ENCODE measurements around the gene WIPI1. TPM values are rescaled to one million over a fixed set of nuclear protein-coding genes. Genes with fewer than 3 reads are reported as not detected.

The WIPI1 gene
- polyA plus RNA-seq, 1 donor (not counting 4 experiments of a cell fraction or from before 2014, with no cell fraction given): 49.4 TPM

DNA sequence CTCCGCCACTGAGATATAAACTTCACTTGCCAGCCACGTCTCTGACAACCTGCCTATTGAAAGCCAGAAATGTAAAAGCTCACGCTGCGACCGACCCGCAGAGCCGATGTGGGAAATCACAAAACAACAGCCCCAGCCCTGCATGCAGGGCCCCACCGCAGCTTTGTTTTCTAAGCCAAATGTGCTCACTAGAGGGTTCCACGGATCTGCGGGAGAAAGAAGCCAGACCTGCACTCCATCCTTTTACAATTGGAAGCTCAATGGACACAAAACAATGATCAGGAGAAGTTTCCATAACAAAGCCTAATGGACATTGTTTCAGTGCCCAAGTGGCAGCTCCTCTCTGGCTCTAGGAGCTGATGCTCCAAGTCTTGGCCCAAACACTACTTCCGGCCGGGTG lies 33.1 kb downstream of the WIPI1 start:
- no peaks in the 10 kb centered on the region for H3K4me1 ChIP-seq (ENCODE audit: control insufficient read depth, extremely low read depth, insufficient read depth, low read length)
- no peaks in the 10 kb centered on the region for H4K20me1 ChIP-seq (ENCODE audit: control insufficient read depth, extremely low read depth, insufficient read depth, low read length)
- no peaks in the 10 kb centered on the region for H3K79me2 ChIP-seq (ENCODE audit: control insufficient read depth, insufficient read depth, low read length)
- no peaks in the 10 kb centered on the region for H3K27me3 ChIP-seq (ENCODE audit: control insufficient read depth, extremely low read depth, insufficient read depth, low read length)
- H3K9me3 ChIP-seq (ENCODE audit: control insufficient read depth, low read depth, low read length): no peaks in the 10 kb centered on the region
- no peak overlapping the region for H3K9ac ChIP-seq (ENCODE audit: control insufficient read depth, extremely low read depth, insufficient read depth, low read length)
- H2AFZ ChIP-seq (ENCODE audit: control insufficient read depth, low read length): no peak overlapping the region
- no peak overlapping the region for H3K27ac ChIP-seq (ENCODE audit: control insufficient read depth, insufficient read depth, low read length)
- no peak for DNase-seq (ENCODE audit: low read depth, low spot score)
- no peak overlapping the region for H3K4me2 ChIP-seq (ENCODE audit: control insufficient read depth, extremely low read depth, insufficient read depth, low read depth, low read length)
- H3K4me3 ChIP-seq (ENCODE audit: control insufficient read depth in 2 of 3, extremely low read depth in 1 of 3, insufficient read depth in 2 of 3, low read depth in 1 of 3, low read length in 3 of 3): no peak overlapping the region
- dilution Hi-C loops (cut with MboI; ENCODE audit: extremely low pct_ligation_motif_present, low sequenced_read_pairs): no loop called here
- no peaks in the 10 kb centered on the region for H3K9me1 ChIP-seq (ENCODE audit: control insufficient read depth, extremely low read depth, insufficient read depth, low read length)
- H3K36me3 ChIP-seq (ENCODE audit: control insufficient read depth in 2 of 2, extremely low read depth in 1 of 2, insufficient read depth in 2 of 2, low read length in 2 of 2): peaks cover 6 to 27% of the 10 kb centered on the region in 2 experiments
- no peak for TF ChIP-seq CTCF (optimal IDR thresholded peaks at IDR 0.05 in 1 of 3, IDR thresholded peaks at IDR 0.05 in 1 of 3, conservative IDR thresholded peaks at IDR 0.05 in 1 of 3; ENCODE audit: extremely low read depth in 1 of 3, insufficient read depth in 2 of 3, low read length in 3 of 3)
- TF ChIP-seq EZH2 (IDR thresholded peaks at IDR 0.05; ENCODE audit: low read length): no peak
- FAIRE-seq: no peak

DNA sequence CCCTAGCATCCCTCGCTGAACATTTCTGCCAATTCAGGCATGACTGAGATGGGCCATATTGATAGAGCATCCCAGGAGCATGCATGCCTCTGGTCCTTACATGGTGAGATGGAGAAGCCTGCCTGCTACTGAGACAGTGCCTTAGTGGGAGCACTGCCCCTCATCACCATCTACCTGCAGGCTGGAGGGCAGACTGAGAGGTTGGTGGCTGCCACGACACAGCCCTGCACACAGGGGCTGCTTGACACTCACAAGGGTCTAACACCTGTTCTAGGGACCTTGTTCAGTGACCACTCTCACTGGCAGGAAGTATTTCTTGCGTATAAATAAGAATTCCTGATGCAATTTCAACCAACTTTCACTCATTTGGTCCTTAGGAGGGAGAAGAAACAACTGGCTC lies 34.0 kb downstream of the WIPI1 start:
- no peak for TF ChIP-seq CTCF (optimal IDR thresholded peaks at IDR 0.05 in 1 of 3, IDR thresholded peaks at IDR 0.05 in 1 of 3, conservative IDR thresholded peaks at IDR 0.05 in 1 of 3; ENCODE audit: extremely low read depth in 1 of 3, insufficient read depth in 2 of 3, low read length in 3 of 3)
- Histone ChIP-seq H3K4me3 (ENCODE audit: control insufficient read depth in 2 of 3, extremely low read depth in 1 of 3, insufficient read depth in 2 of 3, low read depth in 1 of 3, low read length in 3 of 3) (no peak overlapping the region), H3K27ac (ENCODE audit: control insufficient read depth, insufficient read depth, low read length) (no peak overlapping the region), H3K4me2 (ENCODE audit: control insufficient read depth, extremely low read depth, insufficient read depth, low read depth, low read length) (no peak overlapping the region), H3K79me2 (ENCODE audit: control insufficient read depth, insufficient read depth, low read length) (no peaks in the 10 kb centered on the region), H2AFZ (ENCODE audit: control insufficient read depth, low read length) (no peak overlapping the region), H4K20me1 (ENCODE audit: control insufficient read depth, extremely low read depth, insufficient read depth, low read length) (no peaks in the 10 kb centered on the region), H3K9me3 (ENCODE audit: control insufficient read depth, low read depth, low read length) (no peaks in the 10 kb centered on the region), H3K9ac (ENCODE audit: control insufficient read depth, extremely low read depth, insufficient read depth, low read length) (no peak overlapping the region), H3K27me3 (ENCODE audit: control insufficient read depth, extremely low read depth, insufficient read depth, low read length) (no peaks in the 10 kb centered on the region), H3K36me3 (ENCODE audit: control insufficient read depth in 2 of 2, extremely low read depth in 1 of 2, insufficient read depth in 2 of 2, low read length in 2 of 2) (peaks cover 0 to 20% of the 10 kb centered on the region in 2 experiments), H3K9me1 (ENCODE audit: control insufficient read depth, extremely low read depth, insufficient read depth, low read length) (no peaks in the 10 kb centered on the region), H3K4me1 (ENCODE audit: control insufficient read depth, extremely low read depth, insufficient read depth, low read length) (no peaks in the 10 kb centered on the region)
- FAIRE-seq: no peak
- dilution Hi-C loops (cut with MboI; ENCODE audit: extremely low pct_ligation_motif_present, low sequenced_read_pairs): no loop called here
- DNase-seq (ENCODE audit: low read depth, low spot score): no peak

All from keratinocyte (primary cell).